ENCODE data around the gene PAPOLB.

The PAPOLB gene

GRCh38 chr7:4835398-4836205, 26.2 kb downstream of the PAPOLB start:
- H3K27ac ChIP-seq, result no peak overlapping the region
- TF ChIP-seq CTCF (IDR thresholded peaks at IDR 0.05), result no peak
- no peak overlapping the region for H3K4me3 ChIP-seq
- DNase-seq (ENCODE audit: low spot score), result peak; percentile 67

GRCh38 chr7:4834601-4835397, 27.0 kb downstream of the PAPOLB start:
- no peak for TF ChIP-seq CTCF (IDR thresholded peaks at IDR 0.05)
- H3K4me3 ChIP-seq, result no peak overlapping the region
- DNase-seq (ENCODE audit: low spot score), result peak; percentile 61

GRCh38 chr7:4833691-4834600, 27.9 kb downstream of the PAPOLB start:
- no peak for TF ChIP-seq CTCF (IDR thresholded peaks at IDR 0.05)
- Histone ChIP-seq H3K27ac (no peak overlapping the region), H3K4me3 (no peak overlapping the region)
- peak; percentile 57 for DNase-seq (ENCODE audit: low spot score)

More at GRCh38 chr7:4834601-4835397, 27.0 kb downstream of the PAPOLB start:
- no peak overlapping the region for H3K27ac ChIP-seq

- no peak for TF ChIP-seq CTCF (IDR thresholded peaks at IDR 0.05)
- no peak for DNase-seq (ENCODE audit: low spot score)
- H3K4me3 ChIP-seq, result no peak overlapping the region
Observed at GRCh38 chr7:4833176-4833575, 28.7 kb downstream of the PAPOLB start.

GRCh38 chr7:4832711-4833110, 29.1 kb downstream of the PAPOLB start:
- no peak for DNase-seq (ENCODE audit: low spot score)
- TF ChIP-seq CTCF (IDR thresholded peaks at IDR 0.05), result no peak
- no peak overlapping the region for H3K4me3 ChIP-seq
- H3K27ac ChIP-seq, result no peak overlapping the region

More at GRCh38 chr7:4833176-4833575, 28.7 kb downstream of the PAPOLB start:
- no peak overlapping the region for H3K27ac ChIP-seq

GRCh38 chr7:4831723-4832495, 29.9 kb downstream of the PAPOLB start:
- no peak for DNase-seq (ENCODE audit: low spot score)
- no peak for TF ChIP-seq CTCF (IDR thresholded peaks at IDR 0.05)
- H3K4me3 ChIP-seq, result no peak overlapping the region
- H3K27ac ChIP-seq, result no peak overlapping the region

Data from coronary artery (tissue), 2 donors.